Measurements from ENCODE around the gene PTPRM.

GRCh38 chr18:7946734-7947377 is 379.7 kb downstream of the PTPRM start:
- TF ChIP-seq CTCF (IDR thresholded peaks at IDR 0.05; ENCODE audit: low read depth, low read length, poor library complexity, severe bottlenecking) (no peak), EZH2phosphoT487 (IDR thresholded peaks at IDR 0.05; ENCODE audit: borderline replicate concordance, low read length) (no peak)
